ENCODE data around the gene PDE3B. TPM values are rescaled to one million over a fixed set of nuclear protein-coding genes. Genes with fewer than 3 reads are reported as not detected.

Gene PDE3B
- polyA plus RNA-seq, 1 of the 3 experiments (the other 2 are of a cell fraction): 0.26 TPM

- no peak for TF ChIP-seq MXI1 (IDR thresholded peaks at IDR 0.05; ENCODE audit: low read depth, low read length)
- no peak for TF ChIP-seq JUND (IDR thresholded peaks at IDR 0.05)
- TF ChIP-seq EP300 (IDR thresholded peaks at IDR 0.05; ENCODE audit: borderline replicate concordance in 1 of 2, low read depth in 1 of 2, low read length in 1 of 2): no peak
- TF ChIP-seq, protein P1, sequence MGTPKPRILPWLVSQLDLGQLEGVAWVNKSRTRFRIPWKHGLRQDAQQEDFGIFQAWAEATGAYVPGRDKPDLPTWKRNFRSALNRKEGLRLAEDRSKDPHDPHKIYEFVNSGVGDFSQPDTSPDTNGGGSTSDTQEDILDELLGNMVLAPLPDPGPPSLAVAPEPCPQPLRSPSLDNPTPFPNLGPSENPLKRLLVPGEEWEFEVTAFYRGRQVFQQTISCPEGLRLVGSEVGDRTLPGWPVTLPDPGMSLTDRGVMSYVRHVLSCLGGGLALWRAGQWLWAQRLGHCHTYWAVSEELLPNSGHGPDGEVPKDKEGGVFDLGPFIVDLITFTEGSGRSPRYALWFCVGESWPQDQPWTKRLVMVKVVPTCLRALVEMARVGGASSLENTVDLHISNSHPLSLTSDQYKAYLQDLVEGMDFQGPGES (IDR thresholded peaks at IDR 0.05; ENCODE audit: low read depth, low read length): no peak
- TF ChIP-seq ELF1 (IDR thresholded peaks at IDR 0.05): no peak
- no peak for TF ChIP-seq RXRA (IDR thresholded peaks at IDR 0.05; ENCODE audit: borderline replicate concordance, low read depth)
- TF ChIP-seq MAX (IDR thresholded peaks at IDR 0.05; ENCODE audit: low read depth): no peak
- no peak for TF ChIP-seq POLR2AphosphoS5 (IDR thresholded peaks at IDR 0.05; ENCODE audit: low read depth, low read length)
Measured at GRCh38 chr11:14655435-14655834, 11.8 kb downstream of the PDE3B start (continued).

- WGBS (ENCODE audit: low lambda C conversion rate): 72% methylated on average over 4 of the region's 4 CpGs
- H3K4me1 ChIP-seq (ENCODE audit: control insufficient read depth in 1 of 2, insufficient read depth in 2 of 2, low read depth in 1 of 2, low read length in 1 of 2): no peaks in the 10 kb centered on the region; a peak in 2 of 4 replicates
Measured at GRCh38 chr11:14656536-14657457, 13.2 kb downstream of the PDE3B start.

More at GRCh38 chr11:14656536-14657457, 13.2 kb downstream of the PDE3B start:
- Histone ChIP-seq H4K20me1 (ENCODE audit: insufficient read depth) (no peaks in the 10 kb centered on the region), H3K36me3 (replicated peaks in 1 of 2; ENCODE audit: control insufficient read depth in 1 of 2, insufficient read depth in 2 of 2, low read length in 1 of 2) (no peaks in the 10 kb centered on the region), H3K4me3 (ENCODE audit: low read depth in 2 of 2, low read length in 1 of 2) (no peak overlapping the region), H3K27me3 (ENCODE audit: insufficient read depth) (no peaks in the 10 kb centered on the region), H3K9me2 (no peaks in the 10 kb centered on the region), H3K4me2 (no peak overlapping the region), H3K9me3 (no peaks in the 10 kb centered on the region), H3K79me2 (ENCODE audit: insufficient read depth) (no peaks in the 10 kb centered on the region), H2AFZ (ENCODE audit: low read depth) (no peak overlapping the region), H3F3A (replicated peaks; ENCODE audit: insufficient read depth) (no peaks in the 10 kb centered on the region), H3K9ac (no peak overlapping the region), H3K27ac (ENCODE audit: low read depth in 2 of 2, low read length in 1 of 2) (no peak overlapping the region)
- ChIA-PET CTCF (interaction anchor here (1.9 to 2.2 kb wide), 2 partner anchors 12 to 108 kb away, joined by 3 to 8 read pairs; no protein-coding TSS in a partner anchor), POLR2A (no interaction called here)
- TF ChIP-seq RCOR1 (IDR thresholded peaks at IDR 0.05; ENCODE audit: low read length) (no peak), TCF12 (IDR thresholded peaks at IDR 0.05) (no peak), ELF1 (IDR thresholded peaks at IDR 0.05) (no peak), FOXJ3 (CRISPR knock-in tag; IDR thresholded peaks at IDR 0.05) (no peak), PBX3 (IDR thresholded peaks at IDR 0.05) (no peak), RXRA (IDR thresholded peaks at IDR 0.05; ENCODE audit: borderline replicate concordance, low read depth) (no peak), EZH2phosphoT487 (IDR thresholded peaks at IDR 0.05; ENCODE audit: borderline replicate concordance, low read depth) (no peak), REST (IDR thresholded peaks at IDR 0.05; ENCODE audit: low read depth, low read length) (no peak), TAF1 (IDR thresholded peaks at IDR 0.05; ENCODE audit: borderline replicate concordance, low read depth, low read length) (no peak), NRF1 (IDR thresholded peaks at IDR 0.05; ENCODE audit: low read depth, low read length) (no peak), MAX (IDR thresholded peaks at IDR 0.05; ENCODE audit: low read depth) (no peak), RFX5 (IDR thresholded peaks at IDR 0.05; ENCODE audit: low read length) (no peak), YY1 (IDR thresholded peaks at IDR 0.05; ENCODE audit: low read depth) (no peak), POLR2AphosphoS5 (IDR thresholded peaks at IDR 0.05; ENCODE audit: low read depth, low read length) (no peak), FOXM1 (IDR thresholded peaks at IDR 0.05; ENCODE audit: low read depth) (no peak), EP300 (IDR thresholded peaks at IDR 0.05; ENCODE audit: borderline replicate concordance in 1 of 2, low read depth in 1 of 2, low read length in 1 of 2) (no peak), MXI1 (IDR thresholded peaks at IDR 0.05; ENCODE audit: low read depth, low read length) (no peak)
- TF ChIP-seq, protein P2, sequence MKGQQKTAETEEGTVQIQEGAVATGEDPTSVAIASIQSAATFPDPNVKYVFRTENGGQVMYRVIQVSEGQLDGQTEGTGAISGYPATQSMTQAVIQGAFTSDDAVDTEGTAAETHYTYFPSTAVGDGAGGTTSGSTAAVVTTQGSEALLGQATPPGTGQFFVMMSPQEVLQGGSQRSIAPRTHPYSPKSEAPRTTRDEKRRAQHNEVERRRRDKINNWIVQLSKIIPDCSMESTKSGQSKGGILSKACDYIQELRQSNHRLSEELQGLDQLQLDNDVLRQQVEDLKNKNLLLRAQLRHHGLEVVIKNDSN (IDR thresholded peaks at IDR 0.05; ENCODE audit: borderline replicate concordance, low read depth): no peak
- TF ChIP-seq, protein P1 (IDR thresholded peaks at IDR 0.05; ENCODE audit: low read depth, low read length): no peak
- DNase-seq: no peak

Data from SK-N-SH (cell line).